CD14-positive monocyte (primary cell): ENCODE results near the gene RFC3. TPM values are rescaled to one million over a fixed set of nuclear protein-coding genes. Genes with fewer than 3 reads are reported as not detected.
"Not testable (repeated sequence)": the region's sequence is repeated elsewhere in the genome, so short reads cannot be mapped to it uniquely, and the experiment has no call there.

Experiments
- DNase-seq, 3 donors: peaks; one replicate each; pipeline ENCODE4 v3.0.0-alpha.2; 2011 to 2022
- H2AFZ ChIP-seq: 2 replicates; pipeline ENCODE4 v1.6.0; 2012; ENCODE audit warnings: mild to moderate bottlenecking, low read depth, low read length, inconsistent platforms; ENCODE audit not compliant: insufficient read depth, poor library complexity, severe bottlenecking
- H3K27ac ChIP-seq, 2 donors: 1 replicate in 1 of 2; 2 replicates in 1 of 2; pipeline ENCODE4 v1.5.1; 2012 to 2013; ENCODE audit warnings: low read length in 2 of 2, control low read depth in 1 of 2, inconsistent platforms in 1 of 2, low read depth in 1 of 2, mild to moderate bottlenecking in 1 of 2
- H3K27me3 ChIP-seq, 2 donors: one replicate each; pipeline versions ENCODE4 v1.6.0 to v1.6.1; 2011 to 2013; ENCODE audit warnings: low read length in 2 of 2; ENCODE audit not compliant: control insufficient read depth in 2 of 2, insufficient read depth in 2 of 2
- H3K36me3 ChIP-seq, 2 donors: replicated peaks in 1 of 2; 1 replicate in 1 of 2; 2 replicates in 1 of 2; pipeline versions ENCODE4 v1.5.1 to v1.6.1; 2012 to 2013; ENCODE audit warnings: low read length in 2 of 2, control low read depth in 1 of 2, inconsistent platforms in 1 of 2, mild to moderate bottlenecking in 1 of 2; ENCODE audit not compliant: insufficient read depth in 2 of 2, control insufficient read depth in 1 of 2
- H3K4me1 ChIP-seq, 2 donors: 1 replicate in 1 of 2; 2 replicates in 1 of 2; pipeline versions ENCODE4 v1.5.1 to v1.6.1; 2012 to 2013; ENCODE audit warnings: low read length in 2 of 2, control low read depth in 1 of 2, inconsistent platforms in 1 of 2, mild to moderate bottlenecking in 1 of 2, moderate library complexity in 1 of 2; ENCODE audit not compliant: insufficient read depth in 2 of 2, control insufficient read depth in 1 of 2
- H3K4me2 ChIP-seq: replicated peaks from 2 replicates; pipeline ENCODE3; 2012; ENCODE audit warnings: low read length, moderate library complexity, mild to moderate bottlenecking; ENCODE audit not compliant: poor library complexity, severe bottlenecking; ENCODE audit errors: extremely low read depth
- H3K4me3 ChIP-seq, 3 experiments: fragments of 200-600 bp in 1 of 3; sonication (generic) in 1 of 3; replicated peaks in 1 of 3; 1 replicate in 2 of 3; 2 replicates in 1 of 3; pipeline ENCODE4 v1.5.1; 2011 to 2013; ENCODE audit warnings: low read length in 3 of 3, mild to moderate bottlenecking in 3 of 3, control low read depth in 2 of 3, low read depth in 2 of 3, inconsistent platforms in 1 of 3, moderate library complexity in 1 of 3
- H3K79me2 ChIP-seq: 2 replicates; pipeline ENCODE4 v1.6.0; 2012; ENCODE audit warnings: mild to moderate bottlenecking, control low read depth, inconsistent platforms, low read length, moderate library complexity; ENCODE audit not compliant: insufficient read depth
- H3K9ac ChIP-seq: 2 replicates; pipeline ENCODE4 v1.6.0; 2017; ENCODE audit warnings: low read length, mild to moderate bottlenecking; ENCODE audit not compliant: insufficient read depth, poor library complexity, severe bottlenecking
- H3K9me3 ChIP-seq, 2 donors: replicated peaks in 1 of 2; 1 replicate in 1 of 2; 2 replicates in 1 of 2; pipeline versions ENCODE4 v1.5.1 to v1.6.1; 2012 to 2013; ENCODE audit warnings: low read length in 2 of 2, control low read depth in 1 of 2; ENCODE audit not compliant: control insufficient read depth in 1 of 2, insufficient read depth in 1 of 2
- H4K20me1 ChIP-seq: 2 replicates; pipeline ENCODE4 v1.6.0; 2012; ENCODE audit warnings: mild to moderate bottlenecking, low read length, control low read depth, moderate library complexity; ENCODE audit not compliant: insufficient read depth
- H3K27ac Mint-ChIP-seq, 7 donors: one replicate each; pipeline ENCODE4 v1.8.0; 2020; ENCODE audit warnings: mild to moderate bottlenecking in 7 of 7, mixed read lengths in 7 of 7, moderate library complexity in 6 of 7, inconsistent platforms in 2 of 7
- H3K27me3 Mint-ChIP-seq, 3 donors: one replicate each; pipeline ENCODE4 v1.8.0; 2021 to 2022; ENCODE audit warnings: low read depth in 3 of 3, mild to moderate bottlenecking in 3 of 3, mixed read lengths in 3 of 3, moderate library complexity in 3 of 3, inconsistent platforms in 1 of 3
- H3K36me3 Mint-ChIP-seq, 2 donors: one replicate each; pipeline ENCODE4 v1.8.0; 2020; ENCODE audit warnings: mixed read lengths in 2 of 2, inconsistent platforms in 1 of 2, mild to moderate bottlenecking in 1 of 2
- H3K4me1 Mint-ChIP-seq: one replicate; pipeline ENCODE4 v1.8.0; 2020; ENCODE audit warnings: mild to moderate bottlenecking, mixed read lengths
- H3K4me3 Mint-ChIP-seq, 2 donors: one replicate each; pipeline ENCODE4 v1.8.0; 2020; ENCODE audit warnings: mild to moderate bottlenecking in 2 of 2, mixed read lengths in 2 of 2, moderate library complexity in 1 of 2
- H3K9me3 Mint-ChIP-seq, 7 donors: one replicate each; pipeline ENCODE4 v1.8.0; 2020 to 2022; ENCODE audit warnings: mixed read lengths in 7 of 7, mild to moderate bottlenecking in 6 of 7, moderate library complexity in 6 of 7, inconsistent platforms in 2 of 7
- WGBS: methylation state at CpG from one replicate; pipeline ENCODE4 v1.1.5; 2013; ENCODE audit warnings: missing lambda C conversion rate; ENCODE audit not compliant: insufficient coverage; 5-methylcytosine and 5-hydroxymethylcytosine counted together
- intact Hi-C, 2 donors: fragments of 100-400 bp; cut with micrococcal nuclease; formaldehyde crosslinking; loops; one replicate each; pipeline versions ENCODE4 v1.15.0 to v1.15.1; 2023
- polyA plus RNA-seq, 3 donors: library from polyadenylated mRNA; depleted of rRNA in 1 of 3; unstranded in 2 of 3; stranded (reverse) in 1 of 3; fragments of 300-500 nt in 2 of 3; fragments of >200 nt in 1 of 3; fragmentation: Illumina TruSeq in 2 of 3; gene quantifications; 1 replicate in 2 of 3; 2 replicates in 1 of 3; pipeline ENCODE4 v1.2.3, GENCODE V29; 2012 to 2021
- TF ChIP-seq, protein P1 (sequence below): fragments of 200-600 bp; IDR thresholded peaks from one replicate; pipeline ENCODE4 v1.8.0; 2022; ENCODE audit warnings: antibody characterized with exemption, mild to moderate bottlenecking

The RFC3 gene
- polyA plus RNA-seq, 3 donors = 2.5 to 5.3 (median 4.1) TPM

DNA sequence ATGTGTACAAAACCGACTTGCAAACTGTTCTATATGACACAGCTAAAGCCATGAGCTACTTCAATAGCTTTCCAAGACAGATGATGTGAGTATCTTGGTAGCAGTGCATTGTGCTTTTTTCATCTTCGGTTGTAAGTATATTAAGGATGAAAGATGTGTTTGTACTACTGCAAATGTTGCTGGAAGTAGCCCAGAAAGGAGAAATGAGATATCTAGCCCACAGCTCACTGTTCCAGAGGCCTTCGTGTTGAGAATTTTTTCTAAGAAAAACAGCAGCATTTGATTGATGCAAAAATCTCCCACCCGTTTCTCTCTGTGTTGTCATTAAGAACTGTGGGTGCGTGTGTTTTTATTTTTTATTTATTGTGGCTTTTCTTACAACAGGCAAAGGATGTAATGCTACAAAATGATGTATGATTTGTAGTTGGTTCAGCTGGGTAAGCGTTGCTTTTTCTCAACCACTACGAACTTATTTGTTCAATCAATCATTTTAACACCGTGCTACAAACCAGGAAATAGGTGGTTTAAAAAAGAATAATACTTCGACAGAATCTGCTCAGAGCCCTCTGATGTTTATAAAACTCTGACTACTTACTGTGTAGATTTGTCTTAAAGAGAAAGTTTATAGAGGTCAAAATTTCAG is 41.6 kb upstream of the RFC3 start:
- H3K9ac ChIP-seq = no peak overlapping the region
- peaks cover 11% of the 10 kb centered on the region for H3K4me1 Mint-ChIP-seq
- peaks cover 0 to 6% of the 10 kb centered on the region in 2 donors for H3K4me1 ChIP-seq
- no peak overlapping the region for H3K4me3 ChIP-seq
- no peak overlapping the region for H2AFZ ChIP-seq
- H4K20me1 ChIP-seq = no peaks in the 10 kb centered on the region
- peaks cover 4 to 10% (median 7%) of the 10 kb centered on the region in 7 donors for H3K9me3 Mint-ChIP-seq
- H3K4me2 ChIP-seq = no peak overlapping the region
- intact Hi-C loops = no loop called here
- no peaks in the 10 kb centered on the region for H3K27me3 ChIP-seq
- WGBS = 44% methylated on average over 1 of the region's 9 CpGs
- no peak overlapping the region for H3K27ac Mint-ChIP-seq
- no peak for DNase-seq
- no peaks in the 10 kb centered on the region for H3K79me2 ChIP-seq
- TF ChIP-seq, protein P1, sequence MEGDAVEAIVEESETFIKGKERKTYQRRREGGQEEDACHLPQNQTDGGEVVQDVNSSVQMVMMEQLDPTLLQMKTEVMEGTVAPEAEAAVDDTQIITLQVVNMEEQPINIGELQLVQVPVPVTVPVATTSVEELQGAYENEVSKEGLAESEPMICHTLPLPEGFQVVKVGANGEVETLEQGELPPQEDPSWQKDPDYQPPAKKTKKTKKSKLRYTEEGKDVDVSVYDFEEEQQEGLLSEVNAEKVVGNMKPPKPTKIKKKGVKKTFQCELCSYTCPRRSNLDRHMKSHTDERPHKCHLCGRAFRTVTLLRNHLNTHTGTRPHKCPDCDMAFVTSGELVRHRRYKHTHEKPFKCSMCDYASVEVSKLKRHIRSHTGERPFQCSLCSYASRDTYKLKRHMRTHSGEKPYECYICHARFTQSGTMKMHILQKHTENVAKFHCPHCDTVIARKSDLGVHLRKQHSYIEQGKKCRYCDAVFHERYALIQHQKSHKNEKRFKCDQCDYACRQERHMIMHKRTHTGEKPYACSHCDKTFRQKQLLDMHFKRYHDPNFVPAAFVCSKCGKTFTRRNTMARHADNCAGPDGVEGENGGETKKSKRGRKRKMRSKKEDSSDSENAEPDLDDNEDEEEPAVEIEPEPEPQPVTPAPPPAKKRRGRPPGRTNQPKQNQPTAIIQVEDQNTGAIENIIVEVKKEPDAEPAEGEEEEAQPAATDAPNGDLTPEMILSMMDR = no peak
- no peak overlapping the region for H3K4me3 Mint-ChIP-seq
- H3K9me3 ChIP-seq = peaks cover 0 to 4% of the 10 kb centered on the region in 2 donors
- peaks cover 0 to 3% (median 3%) of the 10 kb centered on the region in 3 donors for H3K27me3 Mint-ChIP-seq
- peaks cover 0 to 4% of the 10 kb centered on the region in 2 donors for H3K36me3 Mint-ChIP-seq
- no peak overlapping the region for H3K27ac ChIP-seq
- no peaks in the 10 kb centered on the region for H3K36me3 ChIP-seq

DNA sequence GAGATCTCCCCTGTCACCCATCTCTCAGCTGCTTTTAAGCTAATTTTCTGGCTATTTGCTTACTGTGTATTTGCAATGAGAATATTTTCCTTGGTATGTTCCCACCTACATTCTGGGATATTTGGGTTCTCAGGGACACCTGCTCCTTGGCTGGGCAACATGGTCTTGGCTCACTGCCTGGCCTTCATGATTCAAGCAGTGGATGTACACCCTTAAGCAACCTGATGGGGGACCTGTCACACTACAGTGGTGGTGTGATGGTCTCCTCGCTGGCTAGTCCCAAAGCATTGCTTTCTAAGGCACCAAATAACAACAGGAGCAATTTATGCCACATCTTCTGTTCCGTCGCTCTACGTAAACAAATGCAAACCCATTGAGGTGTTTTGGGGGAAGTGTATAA is 35.3 kb upstream of the RFC3 start:
- no peaks in the 10 kb centered on the region for H3K36me3 ChIP-seq
- H4K20me1 ChIP-seq = no peaks in the 10 kb centered on the region
- no peaks in the 10 kb centered on the region for H3K27me3 ChIP-seq
- no peak for DNase-seq
- H2AFZ ChIP-seq = no peak overlapping the region
- H3K4me1 ChIP-seq = peaks cover 10 to 15% of the 10 kb centered on the region in 2 donors
- H3K9me3 Mint-ChIP-seq = peaks cover 6 to 12% (median 9%) of the 10 kb centered on the region in 7 donors
- no CpG with 5 or more reads among the region's 4 CpGs for WGBS
- H3K4me1 Mint-ChIP-seq = peaks cover 11% of the 10 kb centered on the region
- no peaks in the 10 kb centered on the region for H3K79me2 ChIP-seq
- H3K27ac ChIP-seq = no peak overlapping the region
- H3K4me3 Mint-ChIP-seq = no peak overlapping the region
- intact Hi-C loops = no loop called here
- H3K36me3 Mint-ChIP-seq = peaks cover 0 to 4% of the 10 kb centered on the region in 2 donors
- H3K9me3 ChIP-seq = peaks cover 0 to 4% of the 10 kb centered on the region in 2 donors
- no peak overlapping the region for H3K4me2 ChIP-seq
- no peak overlapping the region for H3K4me3 ChIP-seq
- TF ChIP-seq, protein P1 = no peak
- no peak overlapping the region for H3K27ac Mint-ChIP-seq
- H3K27me3 Mint-ChIP-seq = peaks cover 1 to 3% (median 2%) of the 10 kb centered on the region in 3 donors
- H3K9ac ChIP-seq = no peak overlapping the region

DNA sequence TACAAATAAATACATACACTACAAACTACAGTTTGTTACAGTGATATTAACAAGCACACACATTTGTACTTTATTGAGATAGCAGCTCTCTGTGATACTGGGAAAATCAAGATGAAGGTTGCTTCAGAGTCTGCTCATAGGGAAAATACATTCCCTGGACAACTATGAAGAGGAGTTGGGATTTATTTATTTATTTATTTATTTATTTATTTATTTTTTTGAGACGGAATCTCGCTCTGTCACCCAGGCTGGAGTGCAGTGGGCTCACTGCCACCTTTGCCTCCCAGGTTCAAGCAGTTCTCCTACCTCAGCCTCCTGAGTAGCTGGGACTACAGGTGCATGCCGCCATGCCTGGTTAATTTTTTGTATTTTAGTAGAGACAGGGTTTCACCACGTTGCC is 34.7 kb upstream of the RFC3 start:
- H3K4me3 ChIP-seq, DNase-seq, H3K4me3 Mint-ChIP-seq, H4K20me1 ChIP-seq, H3K9me3 ChIP-seq, H3K27ac ChIP-seq, H2AFZ ChIP-seq, H3K27me3 Mint-ChIP-seq, H3K27ac Mint-ChIP-seq, intact Hi-C loops, H3K9ac ChIP-seq, H3K79me2 ChIP-seq, H3K36me3 Mint-ChIP-seq, H3K36me3 ChIP-seq, H3K27me3 ChIP-seq, H3K4me2 ChIP-seq: not testable (repeated sequence)
- 83% methylated on average over 1 of the region's 4 CpGs for WGBS
- peaks cover 13% of the 10 kb centered on the region for H3K4me1 Mint-ChIP-seq
- peaks cover 10 to 15% of the 10 kb centered on the region in 2 donors for H3K4me1 ChIP-seq
- peaks cover 6 to 12% (median 9%) of the 10 kb centered on the region in 7 donors for H3K9me3 Mint-ChIP-seq
